HG03565 (cell line): ENCODE results near the gene UBE2D2.
A peak's percentile ranks its signal among the peaks of the same experiment; 100 is the strongest.
"Not testable (repeated sequence)": the region's sequence is repeated elsewhere in the genome, so short reads cannot be mapped to it uniquely, and the experiment has no call there.

Source experiments
- ATAC-seq: cut with Tn5 transposase; IDR thresholded peaks from one replicate; pipeline ENCODE4 v1.9.1; 2021; ENCODE audit warnings: mild to moderate bottlenecking, moderate library complexity; ENCODE audit not compliant: unreplicated experiment

The UBE2D2 gene

DNA sequence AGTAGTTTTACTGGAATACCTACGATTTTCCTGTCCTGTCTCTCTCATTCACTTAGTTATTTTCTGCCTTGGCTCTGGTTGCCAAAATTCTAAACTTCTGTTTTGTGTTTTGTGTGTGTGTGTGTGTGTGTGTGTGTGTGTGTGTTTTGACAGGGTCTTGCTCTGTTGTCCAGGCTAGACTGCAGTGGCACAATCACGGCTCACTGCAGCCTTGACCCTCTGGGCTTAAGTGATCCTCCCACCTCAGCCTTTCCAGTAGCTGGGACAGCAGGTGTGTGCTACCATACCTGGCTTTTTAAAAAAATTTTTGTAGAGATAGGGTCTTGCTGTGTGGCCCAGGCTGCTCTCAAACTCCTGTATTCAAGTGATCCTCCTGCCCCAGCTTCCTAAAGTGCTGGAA is 17.2 kb downstream of the UBE2D2 start:
- ATAC-seq: no peak

DNA sequence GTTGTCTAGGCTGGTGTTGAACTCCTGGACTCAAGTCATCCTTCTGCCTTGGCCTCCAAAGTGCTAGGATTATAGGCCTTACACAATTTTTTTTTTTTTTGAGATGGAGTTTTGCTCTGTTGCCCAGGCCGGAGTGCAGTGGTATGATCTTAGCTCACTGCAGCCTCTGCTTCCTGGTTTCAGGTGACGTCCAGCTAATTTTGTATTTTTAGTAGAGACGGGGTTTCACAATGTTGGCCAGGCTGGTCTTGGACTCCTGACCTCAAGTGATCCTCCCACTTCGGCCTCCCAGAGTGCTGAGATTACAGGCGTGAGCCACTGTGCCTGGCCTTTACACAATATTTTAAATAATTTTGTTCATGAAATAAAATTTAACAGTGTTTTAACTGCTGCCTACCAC is 21.0 kb downstream of the UBE2D2 start:
- ATAC-seq: not testable (repeated sequence)

DNA sequence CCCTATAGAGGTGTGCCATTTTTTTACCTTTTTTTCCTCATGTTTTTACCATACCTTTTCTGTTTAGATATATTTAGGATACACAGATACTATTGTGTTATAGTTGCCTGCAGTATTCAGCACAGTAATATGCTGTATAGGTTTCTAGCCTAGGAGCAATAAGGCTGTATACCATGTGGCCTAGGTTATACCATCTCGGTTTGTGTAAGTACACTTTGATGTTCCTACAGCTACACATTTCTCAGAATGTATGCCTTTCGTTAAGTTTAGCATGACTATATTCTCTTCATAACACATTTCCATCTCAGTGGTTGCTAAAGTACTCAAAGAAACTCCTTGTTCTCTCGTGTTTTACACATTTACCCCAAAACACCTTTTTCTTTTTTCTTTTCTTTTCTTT is 23.0 kb downstream of the UBE2D2 start:
- no peak for ATAC-seq

DNA sequence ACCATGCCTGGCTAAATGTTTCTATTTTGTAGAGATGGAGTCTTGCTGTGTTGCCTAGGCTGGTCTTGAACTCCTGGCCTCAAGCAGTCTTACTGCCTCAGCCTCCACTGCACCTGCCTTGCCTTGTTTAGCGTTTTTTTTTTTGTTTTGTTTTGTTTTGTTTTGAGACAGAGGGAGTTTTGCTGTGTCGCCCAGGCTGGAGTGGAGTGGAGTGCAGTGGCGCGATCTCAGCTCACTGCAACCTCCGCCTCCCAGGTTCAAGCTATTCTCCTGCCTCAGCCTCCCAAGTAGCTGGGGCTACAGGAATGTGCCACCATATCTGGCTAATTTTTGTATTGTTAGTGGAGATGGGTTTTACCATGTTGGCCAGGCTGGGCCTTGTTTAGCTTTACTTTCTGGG is 27.0 kb downstream of the UBE2D2 start:
- ATAC-seq: not testable (repeated sequence)

DNA sequence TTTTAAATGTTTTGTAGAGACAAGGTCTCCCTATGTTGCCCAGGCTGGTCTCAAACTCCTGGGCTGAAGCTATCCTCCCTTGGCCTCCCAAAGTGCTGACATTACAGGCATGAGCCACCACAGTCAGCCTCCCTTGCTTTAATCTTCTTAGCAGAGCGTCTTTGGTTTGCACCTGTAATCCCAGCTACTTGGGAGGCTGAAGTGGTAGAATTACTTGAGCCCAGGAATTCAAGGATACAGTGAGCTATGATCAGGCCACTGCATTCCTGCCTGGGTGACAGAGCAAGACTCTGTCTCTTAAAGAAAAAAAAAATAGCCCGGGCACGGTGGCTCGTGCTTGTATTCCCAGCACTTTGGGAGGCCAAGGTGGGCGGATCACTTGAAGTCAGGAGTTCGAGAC is 27.8 kb downstream of the UBE2D2 start:
- ATAC-seq: no peak

DNA sequence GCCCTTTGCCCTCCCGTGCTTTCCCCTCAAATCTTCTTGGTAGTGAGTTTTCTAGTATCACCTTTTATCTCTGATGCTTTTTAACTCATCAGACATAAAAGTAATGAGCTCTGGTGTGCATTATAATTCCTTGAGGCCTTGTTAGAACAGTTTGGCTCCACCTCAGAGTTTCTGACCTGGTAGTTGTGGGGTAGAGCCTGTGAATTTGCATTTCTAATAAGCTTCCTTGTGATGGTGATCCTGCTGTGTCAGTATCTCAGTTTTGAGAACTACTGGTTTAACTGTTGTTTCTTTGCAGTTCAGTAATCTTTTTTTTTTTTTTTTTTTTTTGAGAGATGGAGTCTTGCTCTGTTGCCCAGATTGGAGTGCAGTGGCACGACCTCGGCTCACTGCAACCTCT is 31.1 kb downstream of the UBE2D2 start:
- ATAC-seq: no peak

DNA sequence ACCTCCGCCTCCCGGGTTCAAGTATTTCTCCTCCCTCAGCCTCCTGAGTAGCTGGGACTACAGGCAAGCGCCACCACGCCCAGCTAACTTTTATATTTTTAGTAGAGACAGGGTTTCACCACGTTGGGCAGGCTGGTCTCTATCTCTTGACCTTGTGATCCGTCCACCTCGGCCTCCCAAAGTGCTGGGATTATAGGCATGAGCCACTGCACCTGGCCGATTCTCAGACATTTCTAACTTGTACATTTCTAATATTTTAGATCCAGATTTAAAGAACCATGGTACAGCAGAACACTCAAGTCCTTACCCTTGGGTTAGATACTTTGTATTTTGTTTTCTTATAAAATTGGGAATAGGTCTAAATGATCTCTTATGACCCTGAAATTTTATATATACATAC is 31.9 kb downstream of the UBE2D2 start:
- ATAC-seq: not testable (repeated sequence)

DNA sequence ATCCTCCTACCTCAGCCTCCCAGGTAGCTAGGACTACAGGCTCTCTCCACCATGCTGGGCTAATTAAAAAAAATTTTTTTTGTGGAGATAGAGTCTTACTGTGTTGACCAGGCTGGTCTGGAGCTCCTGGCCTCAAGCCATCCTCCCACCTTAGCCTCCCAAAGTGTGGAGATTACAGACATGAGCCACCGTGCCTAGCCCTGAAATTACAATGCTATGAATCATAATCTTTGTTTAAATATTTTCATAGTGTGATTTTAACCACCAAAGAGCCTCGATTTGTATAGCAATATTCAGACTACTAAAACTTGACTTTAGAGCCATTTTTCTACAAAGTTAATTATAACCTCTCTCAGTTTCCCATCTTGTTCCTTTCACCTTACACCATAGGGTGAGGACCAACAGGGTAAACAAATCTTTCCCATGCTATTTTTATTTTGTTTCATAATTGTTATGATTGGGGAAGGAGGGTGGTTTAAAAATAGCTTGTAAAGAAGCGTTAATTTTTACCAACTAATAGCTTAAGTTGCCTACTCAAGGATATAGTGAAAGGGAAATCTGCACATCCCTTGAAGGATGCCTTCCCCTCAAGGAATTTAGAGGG is 32.7 kb downstream of the UBE2D2 start:
- ATAC-seq: no peak

DNA sequence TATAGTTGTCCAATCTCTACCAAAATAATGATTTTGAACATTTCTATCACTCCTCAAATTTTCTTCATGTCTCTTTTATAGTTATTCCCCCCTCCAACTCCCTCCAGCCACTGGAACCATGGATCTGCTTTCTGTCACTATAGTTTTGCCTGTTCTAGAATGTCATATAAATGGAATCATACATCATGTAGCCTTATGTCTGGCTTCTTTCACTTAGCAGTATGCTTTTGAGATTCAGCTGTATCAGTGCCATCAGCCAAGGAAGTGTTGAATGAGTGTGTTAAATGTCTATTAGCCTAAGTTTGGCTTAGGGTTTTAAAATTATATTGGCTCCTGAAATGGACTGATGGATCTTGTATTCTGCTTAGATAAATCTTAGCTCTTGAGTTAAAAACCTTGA is 36.0 kb downstream of the UBE2D2 start:
- no peak for ATAC-seq

DNA sequence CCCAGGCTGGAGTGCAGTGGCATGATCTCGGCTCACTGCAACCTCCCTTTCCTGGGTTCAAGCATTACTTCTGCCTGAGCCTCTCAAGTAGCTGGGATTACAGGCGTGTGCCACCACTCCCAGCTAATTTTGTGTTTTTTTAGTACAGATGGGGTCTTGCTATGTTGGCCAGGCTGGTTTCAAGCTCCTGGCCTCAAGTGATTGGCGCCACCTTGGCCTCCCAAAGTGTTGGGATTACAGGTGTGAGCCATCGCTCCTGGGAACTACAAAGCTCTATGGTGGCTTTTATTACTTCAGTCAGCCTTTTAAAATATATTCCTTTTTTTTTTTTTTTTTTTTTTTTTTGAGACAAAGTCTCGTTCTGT is 37.4 kb downstream of the UBE2D2 start:
- not testable (repeated sequence) for ATAC-seq

DNA sequence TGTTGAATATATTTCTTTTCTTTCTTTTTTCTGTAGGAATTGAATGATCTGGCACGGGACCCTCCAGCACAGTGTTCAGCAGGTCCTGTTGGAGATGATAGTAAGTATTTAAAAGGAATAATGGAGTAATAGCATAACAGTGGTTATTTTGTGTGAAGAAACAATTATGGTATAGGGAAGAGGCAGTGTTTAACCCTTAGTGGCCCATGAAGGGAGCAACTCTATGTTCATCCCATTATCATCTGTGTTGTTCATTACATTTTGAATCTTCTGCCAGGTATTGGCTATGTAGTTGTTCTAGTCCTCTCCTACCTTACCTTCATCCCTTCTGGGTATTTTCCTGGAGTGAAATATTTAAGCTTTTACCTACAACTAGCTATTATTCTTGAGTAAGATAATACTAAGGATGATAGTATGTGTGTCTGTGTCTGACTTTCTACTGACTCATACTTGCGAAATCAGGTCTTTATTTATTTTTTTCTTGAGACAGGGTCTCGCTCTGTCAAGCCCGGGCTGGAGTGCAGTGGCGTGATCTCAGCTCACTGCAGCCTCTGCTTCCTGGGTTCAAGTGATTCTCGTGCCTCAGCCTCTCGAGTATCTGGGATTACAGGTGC is 39.3 kb downstream of the UBE2D2 start:
- ATAC-seq: no peak

DNA sequence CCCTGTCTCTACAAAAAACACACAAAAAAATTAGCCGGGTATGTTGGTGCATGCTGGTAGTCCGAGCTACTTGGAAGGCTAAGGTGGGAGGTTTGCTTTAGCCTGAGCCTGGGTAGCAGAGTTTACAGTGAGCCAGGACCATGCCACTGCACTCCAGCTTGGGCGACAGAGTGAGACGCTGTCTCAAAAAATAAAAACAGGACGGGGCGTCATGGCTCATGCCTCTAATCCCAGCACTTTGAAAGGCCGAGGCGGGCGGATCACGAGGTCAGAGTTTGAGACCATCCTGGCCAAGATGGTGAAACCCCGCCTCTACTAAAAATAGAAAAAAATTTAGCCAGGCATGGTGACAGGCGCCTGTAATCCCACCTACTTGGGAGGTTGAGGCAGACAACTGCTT is 40.3 kb downstream of the UBE2D2 start:
- ATAC-seq: no peak

DNA sequence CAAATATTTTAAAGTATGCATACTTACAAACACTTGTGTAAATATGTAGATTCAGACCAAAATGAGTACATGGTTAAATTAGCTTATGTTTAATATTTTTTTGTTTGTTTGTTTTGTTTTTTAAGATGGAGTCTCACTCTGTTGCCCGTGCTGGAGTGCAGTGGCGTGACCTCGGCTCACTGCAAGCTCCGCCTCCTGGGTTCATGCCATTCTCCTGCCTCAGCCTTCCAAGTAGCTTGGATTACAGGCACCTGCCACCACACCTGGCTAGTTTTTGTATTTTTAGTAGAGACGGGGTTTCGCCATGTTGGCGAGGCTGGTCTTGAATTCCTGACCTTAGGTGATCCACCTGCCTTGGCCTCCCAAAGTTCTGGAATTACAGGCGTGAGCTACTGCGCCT is 40.8 kb downstream of the UBE2D2 start:
- not testable (repeated sequence) for ATAC-seq

DNA sequence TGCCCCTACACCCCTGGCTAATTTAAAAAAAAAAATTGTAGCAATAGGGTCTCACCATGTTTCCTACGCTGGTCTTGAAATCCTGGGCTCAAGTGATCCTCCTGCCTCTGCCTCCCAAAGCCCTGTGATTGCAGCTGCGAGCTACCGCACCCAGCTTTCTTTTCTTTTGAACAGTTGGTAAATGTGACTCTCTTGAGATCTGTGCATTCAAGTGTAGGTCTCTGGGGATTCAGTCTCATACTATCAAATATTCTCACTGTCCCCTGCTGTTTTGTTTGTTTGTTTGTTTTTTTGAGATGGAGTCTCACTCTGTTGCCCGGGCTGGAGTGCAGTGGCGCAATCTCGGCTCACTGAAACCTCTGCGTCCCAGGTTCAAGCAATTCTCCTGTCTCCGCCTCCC is 44.7 kb downstream of the UBE2D2 start:
- ATAC-seq: no peak

DNA sequence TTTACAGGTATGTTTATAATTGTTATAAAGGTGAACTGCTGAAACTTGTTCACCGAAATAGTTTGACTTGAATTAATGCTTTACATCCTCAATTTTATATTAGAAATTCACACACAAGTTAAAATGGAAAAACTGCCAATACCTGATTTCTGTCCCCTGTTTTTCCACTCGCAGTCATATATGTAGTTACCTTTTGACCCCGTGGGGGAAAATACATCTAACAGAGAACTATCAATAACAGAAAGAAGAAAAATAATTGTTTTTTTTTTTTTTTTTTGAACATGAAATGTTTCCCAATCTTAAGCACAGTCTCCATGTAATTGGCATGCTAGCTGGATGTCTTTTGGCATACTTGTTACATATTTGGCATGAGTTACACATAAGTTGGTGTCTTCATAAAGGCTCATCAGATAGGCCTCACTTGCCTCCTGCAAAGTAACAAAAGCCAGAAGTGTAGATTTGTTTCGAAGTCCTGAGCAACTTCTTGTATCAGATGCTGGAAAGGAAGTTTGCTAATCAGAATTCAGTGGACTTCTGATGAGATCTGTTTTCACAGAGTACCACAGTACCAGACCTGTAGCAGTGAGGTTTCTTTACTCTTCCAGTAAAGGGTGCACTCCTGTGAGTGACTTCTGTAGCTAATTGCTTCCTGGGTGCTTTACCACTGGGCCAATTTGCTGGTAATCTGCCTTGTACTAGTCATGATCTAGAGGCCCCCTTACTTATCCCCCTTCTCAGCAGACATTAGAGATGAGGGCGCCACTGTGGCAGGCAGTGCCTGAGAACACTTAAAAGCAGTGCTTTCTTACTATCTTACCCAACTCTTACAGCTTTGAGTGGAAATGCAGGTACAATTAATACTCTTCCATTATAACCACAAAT is 50.8 kb downstream of the UBE2D2 start:
- peak; percentile 38 for ATAC-seq

DNA sequence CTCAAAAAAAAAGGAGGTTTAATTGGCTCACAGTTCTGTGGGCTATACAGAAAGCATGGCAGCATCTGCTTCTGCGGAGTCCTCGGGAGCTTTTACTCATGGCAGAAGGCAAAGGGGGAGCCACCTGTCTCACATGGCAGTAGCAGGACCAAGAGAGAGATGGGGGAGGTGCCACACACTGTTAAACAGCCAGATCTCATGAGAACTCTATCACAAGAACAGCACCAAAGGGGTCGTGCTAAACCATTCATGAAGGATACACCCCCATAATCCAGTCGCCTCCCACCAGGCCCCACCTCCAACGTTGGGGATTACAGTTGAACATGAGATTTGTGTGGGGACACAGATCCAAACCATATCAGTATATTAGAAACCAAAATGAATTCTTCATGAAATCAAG is 58.7 kb downstream of the UBE2D2 start:
- no peak for ATAC-seq

DNA sequence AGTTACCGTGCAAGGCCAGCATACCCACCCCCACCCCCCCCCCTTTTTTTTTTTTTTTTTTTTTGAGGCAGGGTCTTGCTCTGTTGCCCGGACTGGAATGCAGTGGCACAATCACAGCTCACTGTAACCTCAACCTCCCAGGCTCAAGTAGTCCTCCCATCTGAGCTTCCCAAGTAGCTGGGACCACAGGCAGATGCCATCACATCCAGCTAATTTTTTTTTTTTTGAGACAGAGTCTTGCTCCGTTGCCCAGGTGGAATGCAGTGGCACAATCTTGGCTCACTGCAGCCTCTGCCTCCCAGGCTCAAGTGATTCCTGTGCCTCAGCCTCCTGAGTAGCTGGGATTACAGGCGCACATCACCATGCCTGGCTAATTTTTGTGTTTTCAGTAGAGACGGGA is 64.3 kb downstream of the UBE2D2 start:
- ATAC-seq: not testable (repeated sequence)

DNA sequence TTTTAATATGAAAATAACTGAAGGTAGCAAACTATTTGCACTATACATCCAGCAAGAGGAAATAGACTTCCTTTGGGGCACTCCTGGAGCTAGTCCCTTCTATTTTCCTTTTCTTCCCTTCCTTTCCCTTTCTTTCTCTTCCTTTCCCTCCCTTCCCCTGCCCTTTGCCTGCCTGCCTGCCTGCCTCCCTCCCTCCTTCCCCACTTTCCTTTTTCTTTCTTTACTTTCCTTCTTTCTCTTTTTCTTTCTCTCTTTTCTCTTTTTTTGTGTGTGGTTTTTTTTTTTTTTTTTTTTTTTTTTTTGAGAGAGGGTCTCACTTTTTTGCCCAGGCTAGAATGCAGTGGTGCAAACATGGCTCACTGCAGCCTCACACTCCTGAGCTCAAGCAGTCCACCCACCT is 69.7 kb downstream of the UBE2D2 start:
- ATAC-seq: no peak

DNA sequence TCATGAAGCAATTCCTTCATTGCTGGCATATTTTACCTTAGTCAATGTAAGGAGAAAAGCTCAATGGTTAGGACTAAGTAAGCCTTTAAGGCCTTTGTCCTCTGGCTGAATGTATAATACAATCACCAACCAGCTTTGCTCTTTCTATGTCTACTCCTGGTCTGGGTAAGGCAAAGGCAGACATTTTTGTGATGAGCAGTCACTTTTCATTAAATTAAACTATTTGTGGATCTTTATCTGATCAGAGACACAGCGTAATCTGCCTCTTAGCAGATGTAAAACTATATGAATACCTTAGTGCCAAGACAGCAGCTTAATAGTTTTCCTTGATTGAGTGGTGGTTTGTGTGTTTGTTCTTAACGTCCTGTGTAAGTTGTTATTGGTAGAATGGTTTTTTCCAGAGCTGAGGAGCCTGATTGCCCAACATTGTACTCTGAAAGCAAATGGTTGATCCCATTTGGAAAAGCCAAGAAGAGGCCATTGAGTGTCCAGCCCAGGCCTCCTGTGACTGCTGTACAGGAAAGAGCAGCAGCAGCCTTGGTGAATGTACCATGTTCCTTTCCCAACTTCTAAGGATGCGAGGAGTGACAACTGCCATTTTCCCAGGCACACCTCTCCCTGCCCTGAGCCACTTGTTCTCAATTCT is 70.5 kb downstream of the UBE2D2 start:
- no peak for ATAC-seq

DNA sequence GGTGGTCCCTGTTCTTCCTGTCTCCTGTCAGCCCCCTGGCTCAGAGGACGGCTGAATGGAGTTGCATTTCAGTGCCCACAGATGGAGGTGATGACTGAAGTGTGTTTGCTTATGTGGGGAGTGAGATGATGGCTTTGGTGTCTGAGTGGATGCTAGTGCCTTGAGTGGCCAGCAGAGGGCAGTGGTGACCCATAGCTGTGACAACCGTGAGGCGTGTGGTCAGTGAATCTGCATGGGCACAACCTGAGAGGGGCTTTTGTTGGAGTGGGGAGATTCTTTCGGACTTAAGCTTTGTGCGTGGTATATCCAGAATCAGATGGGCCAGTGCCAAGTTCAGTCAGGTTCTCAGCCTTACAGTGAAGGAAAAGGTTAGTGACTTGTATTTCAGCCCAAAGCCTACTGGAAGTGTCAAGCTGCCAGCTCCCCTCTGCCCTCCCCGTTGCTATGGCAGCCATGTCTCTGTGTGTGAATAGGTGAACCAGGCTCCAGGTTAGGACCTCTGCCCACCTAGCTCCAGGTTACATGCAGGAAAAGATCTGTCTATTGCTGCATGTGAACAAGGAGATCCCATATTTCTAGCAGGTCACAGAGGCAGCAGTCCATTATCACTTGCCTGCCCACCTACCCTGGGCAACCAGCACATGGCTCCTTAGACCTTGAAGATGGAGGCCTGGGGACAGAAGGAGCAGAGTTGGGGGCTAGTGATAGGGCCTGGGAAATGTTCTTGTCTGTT is 72.3 kb downstream of the UBE2D2 start:
- ATAC-seq: peak; percentile 27

DNA sequence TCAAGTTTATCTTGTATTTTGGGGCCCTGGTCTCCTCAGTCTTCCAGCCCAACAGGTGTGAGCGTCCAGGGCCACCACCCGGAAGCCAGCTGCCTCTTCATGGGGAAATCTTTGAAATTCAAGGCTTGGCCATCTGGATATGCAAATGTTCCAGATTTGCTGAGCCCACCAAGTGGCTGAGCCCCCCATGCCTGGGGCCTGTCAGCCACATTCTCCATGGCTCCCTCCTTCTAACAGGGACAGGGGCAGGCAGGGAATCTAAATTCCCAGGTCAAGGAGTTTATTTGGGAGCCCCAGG is 72.8 kb downstream of the UBE2D2 start:
- ATAC-seq: no peak
